NT2/D1 (cell line): Measurements from ENCODE around the gene CACNB2.

Source experiments
- YY1 ChIP-seq: IDR thresholded peaks from 2 replicates; pipeline ENCODE4 v1.6.1; 2011; ENCODE audit not compliant: insufficient read length, insufficient read depth
- ZNF274 ChIP-seq: IDR thresholded peaks from 2 replicates; pipeline ENCODE4 v1.6.1; 2011; ENCODE audit warnings: mild to moderate bottlenecking, low read depth, low read length

DNA sequence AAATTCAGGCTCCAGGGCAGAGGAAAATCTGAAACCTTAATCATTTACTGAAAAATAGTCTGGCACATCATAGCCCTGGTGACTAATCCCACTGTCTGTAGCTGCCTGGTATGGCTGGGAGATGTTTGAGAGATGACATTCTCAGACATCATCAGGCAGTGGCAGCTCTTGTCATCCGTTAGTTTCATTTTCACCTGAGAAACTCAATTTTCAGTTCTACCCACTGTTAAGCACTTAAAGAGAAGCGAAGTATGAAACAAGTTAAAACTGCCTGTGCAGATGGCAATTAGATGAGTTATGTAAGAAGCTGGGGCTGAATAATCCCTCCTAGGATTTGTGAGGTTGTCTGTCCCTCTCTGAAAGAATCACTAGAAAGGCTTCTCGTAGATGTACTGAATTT, 361.0 kb downstream of the CACNB2 start:
- TF ChIP-seq YY1 (no peak), ZNF274 (no peak)
